GM19193 (cell line): ENCODE measurements around the gene HOXA3.

ENCODE experiments used
- POLR2A ChIP-seq: IDR thresholded peaks from 4 replicates; pipeline ENCODE4 v1.6.1; 2011; ENCODE audit not compliant: insufficient read depth, insufficient read length; ENCODE audit errors: extremely low read depth

Gene HOXA3

DNA sequence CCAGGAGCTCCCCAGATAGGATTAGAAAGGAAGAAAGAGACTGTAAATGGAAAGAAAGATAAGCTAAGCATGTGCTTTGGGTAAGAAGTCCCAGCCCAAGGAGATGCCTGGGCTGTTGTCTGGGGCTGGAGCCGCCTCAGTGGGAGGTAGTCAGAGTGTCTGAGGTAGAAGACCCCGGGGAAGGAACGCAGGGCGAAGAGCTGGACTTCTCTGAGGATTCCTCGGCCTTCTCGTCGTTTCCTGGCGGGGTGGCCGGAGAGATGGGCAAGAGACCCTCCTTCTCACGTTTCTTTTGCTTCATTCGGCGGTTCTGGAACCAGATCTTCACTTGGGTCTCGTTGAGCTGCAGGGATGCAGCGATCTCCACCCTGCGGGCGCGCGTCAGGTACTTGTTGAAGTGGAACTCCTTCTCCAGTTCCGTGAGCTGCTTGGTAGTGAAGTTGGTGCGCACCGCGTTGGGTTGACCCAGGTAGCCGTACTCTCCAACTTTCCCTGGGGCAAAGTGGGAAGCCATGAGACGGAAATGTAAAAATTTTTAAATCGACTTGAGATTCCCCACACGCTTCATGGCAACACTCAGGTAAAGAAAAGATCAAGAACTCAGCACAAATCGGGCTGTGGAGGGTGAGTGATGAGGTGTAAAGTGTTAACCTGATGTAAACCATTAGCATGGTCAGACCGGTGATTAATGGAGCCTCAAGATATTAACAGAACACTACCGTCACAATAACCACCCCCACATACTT is 57.9 kb downstream of the HOXA3 start:
- TF ChIP-seq POLR2A, result no peak

DNA sequence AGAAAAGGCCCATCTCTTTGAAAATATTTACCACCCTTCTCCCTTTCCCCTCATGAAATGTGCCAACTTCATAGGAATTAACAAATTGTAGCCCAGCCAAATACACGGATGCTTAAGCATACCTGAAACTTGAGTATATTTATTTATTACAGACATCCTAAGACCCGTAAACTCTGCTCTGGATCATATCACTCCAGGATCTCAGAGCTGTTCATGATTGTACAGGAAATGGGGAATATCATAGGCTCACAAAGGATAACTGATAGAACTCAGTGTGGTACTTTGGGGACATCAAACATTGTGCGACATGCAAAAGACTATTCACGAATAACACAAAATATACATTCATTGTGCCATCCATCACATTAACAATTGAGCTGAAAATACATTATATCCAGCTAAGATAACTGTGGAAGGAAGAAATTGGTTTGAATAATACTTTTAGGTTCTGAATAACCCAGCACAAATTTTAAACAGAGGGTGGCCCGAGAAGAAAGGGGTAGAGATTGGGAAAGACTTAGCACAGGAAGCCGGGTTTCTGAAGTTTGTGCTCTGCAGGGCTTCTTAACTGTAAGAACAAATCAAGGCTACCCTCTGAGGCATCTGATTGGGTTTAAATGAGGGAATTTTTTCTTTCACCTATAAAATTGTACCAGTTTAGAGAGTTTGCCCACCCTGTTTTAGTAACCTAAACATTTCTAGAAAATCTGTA is 59.0 kb downstream of the HOXA3 start:
- TF ChIP-seq POLR2A, result no peak

DNA sequence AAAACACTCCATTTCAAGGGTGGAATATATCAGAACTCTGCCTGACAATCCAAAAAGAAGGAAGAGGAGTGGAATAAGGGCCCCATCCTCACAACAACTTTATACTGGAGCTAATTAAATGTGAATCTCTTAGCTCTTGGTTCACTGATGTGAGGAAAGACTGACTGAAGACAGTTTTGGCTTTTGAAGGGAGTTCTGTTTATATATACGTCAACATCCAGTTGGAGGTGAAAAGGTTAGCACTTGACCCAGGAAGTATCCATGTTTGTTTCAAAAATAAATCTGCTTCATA is 59.6 kb downstream of the HOXA3 start:
- TF ChIP-seq POLR2A, result no peak

DNA sequence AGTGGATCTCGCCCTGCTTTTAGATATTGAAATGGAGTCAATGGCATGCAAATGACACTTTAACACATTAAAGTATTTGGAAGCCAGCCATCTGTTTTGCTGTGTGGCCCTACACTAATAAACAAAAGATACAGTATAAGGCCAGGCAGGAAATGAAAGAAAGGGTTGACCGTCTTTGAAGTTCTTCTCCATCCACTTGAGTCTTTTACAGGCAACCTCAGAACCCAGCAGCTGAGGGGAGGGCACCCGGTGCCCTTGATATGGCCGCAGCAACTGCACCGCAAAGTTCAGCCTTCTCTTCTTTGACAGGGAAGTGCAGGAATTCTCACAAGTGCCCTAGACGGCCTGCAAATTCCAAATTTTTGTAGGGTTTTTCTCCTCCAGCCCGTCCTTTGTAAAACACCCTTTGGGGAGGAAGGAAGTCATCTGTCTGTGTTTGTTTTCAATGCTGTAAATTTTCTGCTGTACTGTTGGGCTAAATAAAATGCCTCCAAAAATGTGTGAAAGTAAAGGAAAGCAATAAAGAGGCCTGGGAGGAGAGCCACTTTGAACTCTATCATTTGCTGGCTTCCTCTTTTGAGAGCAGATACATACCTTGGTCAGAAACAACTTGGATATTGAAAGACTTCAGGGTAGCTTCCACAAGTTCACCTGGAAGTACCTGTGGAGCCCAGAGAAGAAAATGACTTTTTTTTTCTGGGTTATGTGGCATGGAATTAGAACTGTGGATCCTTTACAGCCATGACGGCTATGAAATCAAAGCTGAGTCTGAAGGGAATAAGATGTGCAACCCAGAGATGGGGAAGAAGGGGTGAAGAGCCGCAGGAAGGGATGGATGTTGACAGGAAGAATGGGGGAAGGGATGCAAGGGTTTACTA is 60.2 kb downstream of the HOXA3 start:
- no peak for TF ChIP-seq POLR2A

DNA sequence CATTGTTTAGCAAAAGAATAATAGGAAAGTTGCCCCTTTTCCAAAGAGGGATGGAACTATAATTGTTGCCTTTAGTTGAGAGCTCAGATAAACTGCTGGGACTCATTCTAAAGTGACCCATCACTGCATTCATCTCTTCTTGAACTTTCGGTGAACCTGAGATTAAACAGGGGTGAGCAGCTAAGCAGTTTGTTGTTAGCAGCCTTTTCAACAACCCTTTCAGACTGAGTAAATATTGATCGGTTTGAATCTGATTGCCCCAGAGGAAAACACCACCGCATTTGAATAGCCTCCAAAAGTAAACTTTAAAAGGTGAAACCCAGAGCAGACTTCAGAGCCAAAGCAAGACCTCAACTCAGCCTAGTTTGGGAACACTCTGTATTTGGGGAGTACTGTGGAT is 61.3 kb downstream of the HOXA3 start:
- no peak for TF ChIP-seq POLR2A

DNA sequence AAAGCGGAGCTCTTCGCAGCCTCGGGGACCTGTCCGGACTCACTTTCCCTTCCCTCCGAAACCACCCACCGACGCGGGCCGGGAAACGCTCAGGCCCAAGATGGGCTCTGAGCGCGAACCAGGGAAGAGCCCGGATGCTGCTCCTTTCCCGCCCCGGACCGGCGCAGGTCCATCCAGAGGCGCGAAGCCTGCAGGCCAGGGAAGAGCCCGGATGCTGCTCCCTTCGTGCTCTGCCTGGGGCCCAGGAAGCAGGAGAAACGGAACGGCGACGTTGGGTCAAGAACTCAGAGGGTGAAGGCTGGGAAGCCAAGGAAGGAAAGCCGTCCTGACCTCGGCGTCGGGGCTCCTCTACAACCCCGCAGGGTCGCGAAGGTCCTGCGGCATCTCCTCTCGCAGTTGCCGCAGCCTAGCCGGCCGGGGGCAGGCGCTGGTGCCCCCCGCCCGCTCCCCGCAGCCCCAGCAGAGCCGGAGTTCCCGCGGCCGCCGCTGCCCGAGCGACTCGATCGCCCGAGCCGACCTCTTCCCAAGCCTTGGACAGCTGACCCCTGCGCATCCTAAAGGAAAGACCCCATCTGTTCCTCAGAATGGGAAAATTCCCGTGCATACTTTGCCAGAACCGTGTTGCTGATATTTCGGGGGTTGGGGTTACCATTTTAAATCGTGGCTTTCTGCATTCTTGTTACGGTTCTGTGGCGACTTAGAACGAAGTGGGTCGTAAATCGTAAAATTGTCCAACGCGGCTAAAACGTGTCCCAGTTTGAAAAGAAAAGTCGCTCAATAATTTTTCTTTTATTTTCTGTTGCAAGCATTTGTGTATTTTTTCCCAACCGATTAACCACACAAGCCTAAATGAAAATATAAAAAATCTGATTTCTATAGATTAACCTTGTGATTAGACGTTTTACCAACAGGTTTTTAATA is 64.1 kb downstream of the HOXA3 start:
- no peak for TF ChIP-seq POLR2A

DNA sequence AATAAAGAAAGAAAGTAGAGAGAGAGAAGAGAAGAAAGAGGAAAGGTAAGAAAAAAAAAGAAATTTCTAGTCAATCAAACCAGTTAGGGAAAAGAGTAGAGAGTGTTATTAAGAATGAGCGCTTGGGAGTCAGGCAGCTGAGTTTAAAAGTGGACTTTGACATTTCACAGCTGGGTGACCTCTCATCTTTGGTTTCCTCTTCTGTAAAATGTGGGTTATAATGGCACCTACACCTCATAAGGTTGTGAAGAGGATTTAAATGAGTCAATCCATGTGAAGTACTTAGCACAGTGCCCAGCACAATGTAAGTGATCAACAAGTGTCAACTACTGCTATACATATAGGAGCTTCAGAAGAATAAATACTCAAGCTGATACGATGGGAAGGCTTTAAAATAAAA is 68.7 kb downstream of the HOXA3 start:
- TF ChIP-seq POLR2A, result no peak

DNA sequence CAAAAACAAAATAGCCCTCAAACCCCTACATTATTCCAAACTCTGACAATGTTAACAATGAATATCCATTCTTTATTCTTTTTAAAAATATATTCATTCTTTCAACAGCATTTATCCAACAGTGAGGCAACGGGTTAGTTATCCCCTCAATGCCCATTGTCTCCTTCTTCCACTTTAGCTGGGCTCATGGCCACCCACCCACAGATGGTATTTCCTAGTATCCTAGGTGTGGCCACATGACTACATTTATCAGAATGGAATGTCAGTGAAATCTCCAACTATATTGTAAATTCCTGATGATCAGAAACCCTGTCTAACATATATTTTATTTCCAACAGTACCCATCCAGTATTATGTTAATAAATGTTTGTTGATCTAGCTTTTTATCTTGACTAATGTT is 70.2 kb downstream of the HOXA3 start:
- no peak for TF ChIP-seq POLR2A

DNA sequence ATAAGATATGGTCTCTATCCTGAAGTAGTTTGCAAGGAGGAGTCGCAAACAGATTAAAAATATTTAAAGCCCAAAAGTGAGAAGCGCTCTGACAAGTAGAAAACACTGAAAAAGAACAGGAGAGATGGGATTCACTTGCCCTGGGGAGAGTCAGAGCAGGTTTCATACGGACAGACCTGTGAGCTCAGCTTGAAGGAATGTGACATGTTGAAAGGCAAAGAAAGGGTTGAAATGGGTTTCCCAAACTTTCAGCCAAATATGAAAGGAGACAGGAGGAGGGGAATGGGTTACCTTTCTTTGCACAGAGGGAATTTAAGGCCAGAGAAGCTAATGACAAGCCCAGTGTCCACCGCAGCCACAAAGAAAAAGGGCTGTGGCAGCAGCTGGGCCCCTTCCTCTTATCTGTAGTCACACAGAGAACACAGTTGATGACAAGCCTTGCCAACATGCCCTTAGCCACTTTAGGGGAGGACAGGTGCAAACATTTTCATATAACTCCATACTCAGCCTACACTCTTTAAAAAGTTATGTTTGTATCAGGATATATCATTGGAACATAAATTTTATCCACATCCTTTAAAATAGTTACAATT is 71.4 kb downstream of the HOXA3 start:
- TF ChIP-seq POLR2A, result no peak

DNA sequence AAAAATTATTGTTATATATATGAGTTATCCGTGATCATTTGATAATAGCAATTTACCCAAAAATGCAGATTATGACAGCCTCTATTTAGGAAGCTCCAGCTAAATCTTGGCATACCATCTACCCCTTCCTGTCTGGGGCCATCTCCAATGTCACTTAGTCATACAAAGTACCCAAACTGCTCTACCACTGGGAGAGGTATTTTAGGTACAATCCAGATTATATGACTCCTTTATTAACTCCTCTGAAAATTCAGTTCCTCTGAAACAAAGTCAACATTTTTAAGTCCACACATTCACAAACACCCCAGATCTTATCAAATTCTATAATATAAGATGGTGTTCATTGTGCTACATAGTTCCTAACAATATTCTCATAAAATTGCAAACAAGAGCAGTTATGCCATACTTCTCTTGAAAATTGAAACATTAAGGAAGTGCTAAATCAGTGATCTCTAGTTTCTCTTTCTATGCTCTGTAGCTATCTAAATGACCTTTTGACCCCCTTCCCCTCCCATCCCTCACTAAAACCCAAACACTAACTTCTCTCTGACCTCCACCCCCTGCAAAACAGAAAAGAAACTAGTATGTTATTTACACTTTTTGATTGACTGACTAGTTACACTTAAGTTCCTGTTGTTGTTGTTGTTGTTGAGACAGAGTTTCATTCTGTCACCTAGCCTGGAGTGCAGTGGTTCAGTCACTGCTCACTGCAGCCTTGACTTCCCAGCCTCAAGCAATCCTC is 73.0 kb downstream of the HOXA3 start:
- no peak for TF ChIP-seq POLR2A

DNA sequence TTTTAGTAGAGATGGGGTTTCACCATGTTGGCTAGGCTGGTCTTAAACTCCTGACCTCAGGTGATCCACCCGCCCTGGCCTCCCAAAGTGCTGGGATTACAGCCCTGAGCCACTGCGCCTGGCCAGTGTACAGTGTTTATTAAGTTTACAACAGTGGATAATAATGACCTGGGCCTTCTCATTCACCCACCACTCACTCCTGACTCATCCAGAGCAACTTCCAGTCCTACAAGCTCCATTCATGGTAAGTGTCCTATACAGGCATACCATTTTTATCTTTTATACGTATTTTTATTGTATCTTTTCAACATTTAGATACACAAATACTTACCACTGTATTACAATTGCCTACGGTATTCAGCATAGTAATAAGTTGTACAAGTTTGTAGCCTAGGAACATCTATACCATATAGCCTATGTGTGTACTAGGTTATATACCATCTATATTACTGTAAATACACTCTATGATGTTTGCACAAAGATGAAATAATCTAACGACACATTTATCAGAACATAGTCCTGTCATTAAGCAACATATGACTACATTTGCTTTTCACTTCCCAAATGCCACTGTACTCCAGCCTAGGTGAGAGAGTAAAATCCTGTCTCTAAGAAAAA is 73.7 kb downstream of the HOXA3 start:
- no peak for TF ChIP-seq POLR2A

DNA sequence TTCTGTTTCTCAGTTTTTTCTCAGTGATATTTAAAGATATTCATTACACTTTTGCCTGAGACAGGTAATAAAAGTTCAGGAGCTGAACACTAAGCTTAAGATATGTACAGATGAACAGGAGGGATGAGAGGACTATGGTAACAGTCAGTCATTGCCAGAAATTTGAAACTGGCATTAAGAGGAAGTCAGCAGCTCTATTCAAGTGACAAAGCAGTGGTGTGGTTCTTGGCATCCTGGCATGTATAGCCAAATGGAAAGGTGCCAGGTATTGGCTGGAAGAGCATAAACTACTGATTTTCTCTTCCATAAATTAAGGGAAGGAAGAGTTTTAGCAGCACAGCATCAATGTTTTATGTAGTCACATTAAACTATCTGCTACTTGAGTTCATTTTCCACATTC is 79.3 kb downstream of the HOXA3 start:
- TF ChIP-seq POLR2A, result no peak

DNA sequence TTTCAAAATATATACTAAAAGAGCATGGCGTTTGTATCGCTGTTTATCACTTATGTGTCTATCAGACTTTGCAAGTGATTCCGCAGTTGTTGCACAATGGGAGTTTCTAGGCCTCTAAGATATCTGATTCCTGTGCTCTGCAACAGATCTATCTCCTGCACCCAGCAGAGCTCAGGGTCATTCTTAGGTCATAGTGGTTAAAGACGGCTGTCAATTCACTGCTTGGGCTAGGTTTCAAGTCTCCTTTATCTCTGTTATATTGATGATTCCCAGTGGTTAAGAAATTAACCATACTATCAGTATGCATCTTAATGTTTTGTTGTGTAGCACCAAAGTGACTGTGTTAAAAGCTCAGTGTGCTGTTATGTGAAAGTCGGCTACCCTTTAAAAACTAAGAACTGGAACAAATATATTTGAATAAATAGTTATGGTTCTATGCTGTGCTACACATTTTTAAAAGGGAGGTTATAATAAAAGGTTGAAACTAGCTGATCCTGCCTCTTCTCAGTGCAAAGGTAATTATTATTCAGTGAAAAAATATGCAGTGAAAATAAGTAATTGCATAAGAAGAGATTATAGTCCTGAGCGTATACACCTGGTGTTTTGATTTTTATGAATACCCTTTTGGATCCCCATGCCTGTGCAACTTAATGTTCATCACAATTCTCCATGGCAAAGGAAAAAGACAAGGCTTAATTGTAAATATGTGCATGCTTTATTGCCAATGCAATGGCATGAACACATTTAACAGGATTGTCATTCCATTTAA is 80.6 kb downstream of the HOXA3 start:
- no peak for TF ChIP-seq POLR2A

DNA sequence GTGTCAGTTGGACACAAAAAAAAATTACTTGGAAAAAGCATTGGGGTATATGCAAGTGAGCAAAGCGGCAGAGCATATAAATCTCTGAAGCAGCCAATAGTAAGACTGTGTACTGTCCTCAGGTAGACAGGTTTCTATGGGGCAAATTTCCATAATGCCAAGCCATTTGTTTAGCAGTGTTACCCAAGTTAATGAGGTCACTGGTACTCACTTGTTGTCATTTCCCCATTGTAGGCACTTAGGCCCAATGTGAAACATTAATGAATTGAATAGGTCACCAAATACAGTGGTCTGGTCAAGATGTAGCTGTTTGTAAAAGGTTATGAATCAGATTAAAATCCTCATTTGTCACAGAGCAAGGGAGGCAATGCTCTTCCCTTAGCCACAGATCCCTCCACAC is 84.1 kb downstream of the HOXA3 start:
- TF ChIP-seq POLR2A, result no peak
